ENCODE data around the gene COG6. TPM values are rescaled to one million over a fixed set of nuclear protein-coding genes. Genes with fewer than 3 reads are reported as not detected.
A peak's percentile ranks its signal among the peaks of the same experiment; 100 is the strongest.

The COG6 gene
- polyA plus RNA-seq = 1 to 10 TPM; 5.8 to 7.3 TPM

DNA sequence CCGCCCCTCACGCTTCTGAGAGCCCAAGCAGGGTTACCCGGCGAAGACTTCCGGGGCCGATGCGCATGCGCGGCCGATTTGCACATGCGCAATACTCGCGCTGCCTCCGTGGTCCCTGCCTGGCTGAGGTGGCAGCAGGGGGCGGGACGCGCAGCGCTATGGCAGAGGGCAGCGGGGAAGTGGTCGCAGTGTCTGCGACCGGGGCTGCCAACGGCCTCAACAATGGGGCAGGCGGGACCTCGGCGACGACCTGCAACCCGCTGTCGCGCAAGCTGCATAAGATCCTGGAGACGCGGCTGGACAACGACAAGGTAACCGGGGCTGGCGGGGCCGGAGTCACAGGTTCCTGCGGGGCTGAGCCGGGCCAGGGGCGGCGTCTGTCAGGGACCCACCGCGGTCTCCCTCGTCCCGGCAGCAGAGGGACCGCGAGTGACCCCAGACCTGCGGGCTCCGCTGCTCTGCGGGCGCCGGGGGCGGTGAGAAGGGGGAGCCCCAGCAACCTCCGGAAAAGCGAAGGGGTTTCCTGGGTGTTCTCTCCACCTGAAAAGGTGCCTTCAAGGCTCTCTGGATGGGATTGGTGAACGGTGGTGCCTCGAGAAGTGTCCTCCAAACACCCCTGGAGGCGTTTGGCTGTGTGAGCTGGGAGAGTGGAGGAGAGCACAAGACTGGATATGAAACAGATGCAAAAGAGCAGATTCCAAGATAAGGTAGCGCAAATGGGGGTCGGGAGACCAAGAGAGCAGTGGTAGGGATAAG, at the start of gene COG6:
Gene COG6, plus strand, starts transcription at position 94 of the 756 bp plus-strand sequence. Its CDS starts 65 bp downstream, at position 159.
- no peaks in the 10 kb centered on the region for H3K36me3 ChIP-seq (ENCODE audit: control insufficient read depth in 2 of 2, insufficient read depth in 2 of 2, low read length in 1 of 2)
- H3K27ac ChIP-seq (ENCODE audit: low read depth in 2 of 2, low read length in 1 of 2) = peak within 1 kb of the TSS; percentile 21 to 69
- H3K9me3 ChIP-seq (ENCODE audit: control insufficient read depth in 2 of 2, insufficient read depth in 1 of 2, low read depth in 1 of 2, low read length in 1 of 2) = no peaks in the 10 kb centered on the region
- peak within 1 kb of the TSS; percentile 81 to 98 for H3K4me3 ChIP-seq (ENCODE audit: low read depth in 1 of 2, low read length in 2 of 2)
- WGBS, 2 donors = 0 to 1% methylated on average over 59 of the region's 59 CpGs
- H3K27me3 ChIP-seq (ENCODE audit: control insufficient read depth in 1 of 2, insufficient read depth in 2 of 2, low read length in 2 of 2) = no peaks in the 10 kb centered on the region
- no peaks in the 10 kb centered on the region for H3K4me1 ChIP-seq (ENCODE audit: control insufficient read depth in 2 of 2, insufficient read depth in 2 of 2, low read length in 1 of 2)

DNA sequence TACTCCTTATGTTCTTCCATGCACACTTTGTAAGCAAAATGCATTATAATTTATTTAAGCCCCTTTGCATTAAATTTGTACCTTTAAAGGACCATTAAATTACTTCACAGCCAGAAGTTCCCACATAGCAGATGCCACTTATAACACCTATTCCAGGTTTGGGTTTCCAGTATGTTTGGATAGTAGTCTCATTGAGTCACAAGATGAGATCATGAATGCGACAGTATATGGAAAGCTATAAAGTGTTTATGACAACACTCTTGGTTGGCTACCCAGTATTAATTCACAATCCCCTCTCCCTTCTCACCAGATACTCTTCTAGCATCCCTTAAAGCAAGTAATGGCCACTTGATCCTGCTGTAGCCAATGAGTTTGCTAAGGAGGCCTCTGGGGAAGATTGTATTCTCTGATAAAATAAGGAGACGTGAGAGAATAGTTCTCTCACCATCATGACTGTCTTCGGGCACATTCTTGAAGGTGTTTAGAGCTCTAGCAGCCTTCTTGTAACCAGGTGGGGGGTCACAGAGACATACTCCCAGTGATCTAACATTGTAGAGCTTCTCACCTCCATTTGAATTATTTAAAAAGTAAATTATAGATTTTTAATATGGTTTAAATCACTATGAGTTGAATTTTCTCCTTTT, 49.7 kb upstream of the COG6 start:
- no peaks in the 10 kb centered on the region for H3K9me3 ChIP-seq (ENCODE audit: control insufficient read depth in 2 of 2, insufficient read depth in 1 of 2, low read depth in 1 of 2, low read length in 1 of 2)
- H3K36me3 ChIP-seq (ENCODE audit: control insufficient read depth in 2 of 2, insufficient read depth in 2 of 2, low read length in 1 of 2) = no peaks in the 10 kb centered on the region
- peaks cover 2 to 8% of the 10 kb centered on the region in 2 donors for H3K4me1 ChIP-seq (ENCODE audit: control insufficient read depth in 2 of 2, insufficient read depth in 2 of 2, low read length in 1 of 2)
- no peak overlapping the region for H3K4me3 ChIP-seq (ENCODE audit: low read depth in 1 of 2, low read length in 2 of 2)
- WGBS, 2 donors = 92 to 95% methylated on average over 3 of the region's 3 CpGs
- H3K27me3 ChIP-seq (ENCODE audit: control insufficient read depth in 1 of 2, insufficient read depth in 2 of 2, low read length in 2 of 2) = no peaks in the 10 kb centered on the region
- H3K27ac ChIP-seq (ENCODE audit: low read depth in 2 of 2, low read length in 1 of 2) = no peak overlapping the region

DNA sequence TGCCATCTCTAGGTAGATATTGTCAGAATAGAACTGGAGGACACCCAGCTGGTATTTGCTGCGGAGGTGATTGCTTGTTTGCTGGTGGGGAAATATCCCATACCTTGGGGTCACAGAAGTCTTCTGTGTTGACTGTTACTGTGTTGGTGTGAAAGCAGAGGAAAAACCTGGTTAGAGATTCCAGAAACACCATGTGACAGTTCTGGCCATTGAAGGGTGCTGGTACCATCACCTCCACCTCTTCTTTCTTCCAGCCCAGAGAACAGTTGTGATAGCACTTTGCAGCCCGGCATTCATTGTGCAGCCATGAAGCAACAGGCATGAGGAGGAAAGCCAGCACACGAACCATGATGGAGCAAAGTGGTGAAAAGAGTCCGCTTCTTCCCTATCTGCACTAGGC, 47.6 kb upstream of the COG6 start:
- Histone ChIP-seq H3K27ac (ENCODE audit: low read depth in 2 of 2, low read length in 1 of 2) (no peak overlapping the region), H3K27me3 (ENCODE audit: control insufficient read depth in 1 of 2, insufficient read depth in 2 of 2, low read length in 2 of 2) (no peaks in the 10 kb centered on the region), H3K4me1 (ENCODE audit: control insufficient read depth in 2 of 2, insufficient read depth in 2 of 2, low read length in 1 of 2) (peaks cover 0 to under 1% of the 10 kb centered on the region in 2 donors), H3K9me3 (ENCODE audit: control insufficient read depth in 2 of 2, insufficient read depth in 1 of 2, low read depth in 1 of 2, low read length in 1 of 2) (no peaks in the 10 kb centered on the region), H3K4me3 (ENCODE audit: low read depth in 1 of 2, low read length in 2 of 2) (no peak overlapping the region), H3K36me3 (ENCODE audit: control insufficient read depth in 2 of 2, insufficient read depth in 2 of 2, low read length in 1 of 2) (no peaks in the 10 kb centered on the region)
- 90 to 94% methylated on average over 4 of the region's 4 CpGs for WGBS, 2 donors

DNA sequence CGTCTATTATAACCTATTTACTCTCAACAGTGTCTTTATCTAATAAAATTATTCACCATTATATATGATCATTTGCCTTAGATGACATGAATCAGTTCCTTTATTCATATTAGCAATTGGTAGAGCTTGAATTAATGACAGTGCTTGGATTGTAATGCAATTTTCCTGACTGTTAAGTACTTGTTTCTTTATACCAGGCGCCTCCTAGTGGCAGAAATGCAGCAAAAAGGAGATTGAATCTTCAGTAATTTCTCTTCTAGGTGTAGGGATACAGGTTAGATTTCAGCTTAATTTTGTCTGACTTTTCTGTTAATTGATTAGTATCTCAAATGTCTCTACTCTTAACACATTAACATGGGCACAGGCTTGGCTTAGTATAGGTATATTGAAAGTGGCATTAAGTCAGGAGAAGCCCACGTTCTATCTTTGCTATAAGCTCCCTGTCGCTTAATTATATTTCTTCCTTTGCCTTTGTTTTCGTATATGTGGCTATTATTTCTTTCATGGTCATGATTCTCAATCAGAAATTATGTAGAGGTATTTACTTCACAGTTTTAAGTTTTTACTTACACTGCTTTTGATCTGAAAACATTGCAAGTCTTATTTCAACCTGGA, 43.3 kb upstream of the COG6 start:
- H3K27ac ChIP-seq (ENCODE audit: low read depth in 2 of 2, low read length in 1 of 2) = no peak overlapping the region
- no peaks in the 10 kb centered on the region for H3K9me3 ChIP-seq (ENCODE audit: control insufficient read depth in 2 of 2, insufficient read depth in 1 of 2, low read depth in 1 of 2, low read length in 1 of 2)
- WGBS, 2 donors = 57 to 59% methylated on average over 5 of the region's 5 CpGs
- no peaks in the 10 kb centered on the region for H3K4me1 ChIP-seq (ENCODE audit: control insufficient read depth in 2 of 2, insufficient read depth in 2 of 2, low read length in 1 of 2)
- H3K36me3 ChIP-seq (ENCODE audit: control insufficient read depth in 2 of 2, insufficient read depth in 2 of 2, low read length in 1 of 2) = no peaks in the 10 kb centered on the region
- no peaks in the 10 kb centered on the region for H3K27me3 ChIP-seq (ENCODE audit: control insufficient read depth in 1 of 2, insufficient read depth in 2 of 2, low read length in 2 of 2)
- H3K4me3 ChIP-seq (ENCODE audit: low read depth in 1 of 2, low read length in 2 of 2) = no peak overlapping the region

DNA sequence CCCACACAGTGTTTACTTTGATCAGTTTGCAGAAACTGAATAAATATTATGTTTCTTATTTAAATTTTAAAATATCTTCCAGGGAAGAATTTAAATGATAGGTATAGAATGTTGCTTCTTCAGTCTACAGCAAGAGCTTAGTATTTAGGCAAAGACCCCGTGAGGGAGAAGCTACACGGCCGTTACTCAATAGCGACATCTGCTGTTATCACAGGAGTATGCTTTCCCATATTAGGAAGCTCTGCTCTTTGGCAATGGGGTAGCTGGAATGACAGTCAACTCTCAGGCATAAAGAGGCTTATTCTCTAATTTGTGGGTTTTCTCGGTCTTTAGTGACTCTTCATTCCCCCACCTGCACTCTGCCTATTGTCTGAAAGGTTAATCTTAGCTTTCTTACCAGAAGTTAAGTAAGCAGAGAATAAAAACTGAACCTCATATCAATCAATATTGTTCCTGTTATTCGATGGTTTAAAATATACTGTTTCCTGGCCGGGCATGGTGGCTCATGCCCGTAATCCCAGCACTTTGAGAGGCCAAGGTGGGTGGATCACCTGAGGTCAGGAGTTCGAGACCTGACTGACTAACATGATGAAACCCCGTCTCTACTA, 39.3 kb upstream of the COG6 start:
- no peaks in the 10 kb centered on the region for H3K27me3 ChIP-seq (ENCODE audit: control insufficient read depth in 1 of 2, insufficient read depth in 2 of 2, low read length in 2 of 2)
- 26 to 29% methylated on average over 10 of the region's 10 CpGs for WGBS, 2 donors
- no peak overlapping the region for H3K27ac ChIP-seq (ENCODE audit: low read depth in 2 of 2, low read length in 1 of 2)
- no peaks in the 10 kb centered on the region for H3K9me3 ChIP-seq (ENCODE audit: control insufficient read depth in 2 of 2, insufficient read depth in 1 of 2, low read depth in 1 of 2, low read length in 1 of 2)
- no peaks in the 10 kb centered on the region for H3K36me3 ChIP-seq (ENCODE audit: control insufficient read depth in 2 of 2, insufficient read depth in 2 of 2, low read length in 1 of 2)
- no peaks in the 10 kb centered on the region for H3K4me1 ChIP-seq (ENCODE audit: control insufficient read depth in 2 of 2, insufficient read depth in 2 of 2, low read length in 1 of 2)
- H3K4me3 ChIP-seq (ENCODE audit: low read depth in 1 of 2, low read length in 2 of 2) = no peak overlapping the region

DNA sequence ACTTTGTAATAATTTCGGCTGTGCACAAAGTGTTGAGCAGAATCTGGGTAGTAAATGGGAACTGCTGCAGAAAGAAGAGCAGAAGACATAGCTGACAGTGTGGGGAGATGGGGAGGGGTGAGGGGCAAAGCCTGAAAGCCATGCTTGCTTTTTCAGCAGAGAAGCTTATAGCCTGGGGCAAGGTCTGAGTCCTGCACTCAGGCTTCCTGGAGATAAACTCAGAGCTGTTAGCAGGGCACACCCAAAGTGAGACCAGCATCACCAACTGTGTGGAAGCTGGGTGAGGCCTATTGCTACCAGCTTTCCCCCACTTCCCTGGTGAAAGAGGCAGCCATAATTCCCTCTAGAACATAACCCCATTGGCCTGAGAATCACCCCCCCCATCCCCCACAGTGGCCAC, 36.9 kb upstream of the COG6 start:
- H3K27me3 ChIP-seq (ENCODE audit: control insufficient read depth in 1 of 2, insufficient read depth in 2 of 2, low read length in 2 of 2) = no peaks in the 10 kb centered on the region
- H3K27ac ChIP-seq (ENCODE audit: low read depth in 2 of 2, low read length in 1 of 2) = no peak overlapping the region
- no peaks in the 10 kb centered on the region for H3K9me3 ChIP-seq (ENCODE audit: control insufficient read depth in 2 of 2, insufficient read depth in 1 of 2, low read depth in 1 of 2, low read length in 1 of 2)
- 43 to 60% methylated on average over 1 of the region's 1 CpG for WGBS, 2 donors
- no peaks in the 10 kb centered on the region for H3K36me3 ChIP-seq (ENCODE audit: control insufficient read depth in 2 of 2, insufficient read depth in 2 of 2, low read length in 1 of 2)
- H3K4me1 ChIP-seq (ENCODE audit: control insufficient read depth in 2 of 2, insufficient read depth in 2 of 2, low read length in 1 of 2) = no peaks in the 10 kb centered on the region
- H3K4me3 ChIP-seq (ENCODE audit: low read depth in 1 of 2, low read length in 2 of 2) = no peak overlapping the region

DNA sequence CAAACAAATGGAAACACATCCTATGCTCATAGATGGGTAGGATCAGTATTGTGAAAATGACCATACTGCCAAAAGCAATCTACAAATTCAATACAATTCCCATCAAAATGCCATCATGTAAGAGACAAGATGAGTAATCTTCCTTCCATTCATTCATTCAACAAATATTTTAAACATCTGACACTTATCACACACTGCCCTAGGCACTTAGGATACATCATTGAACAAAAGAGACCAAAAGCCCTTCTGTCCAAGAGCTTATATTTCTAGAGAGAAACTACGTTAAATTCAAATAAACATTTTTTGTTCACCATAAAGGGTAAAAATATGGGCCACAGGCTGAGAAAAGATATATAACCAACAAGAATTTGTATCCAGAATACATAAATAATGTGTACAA, 32.0 kb upstream of the COG6 start:
- 80 to 82% methylated on average over 1 of the region's 1 CpG for WGBS, 2 donors
- Histone ChIP-seq H3K4me1 (ENCODE audit: control insufficient read depth in 2 of 2, insufficient read depth in 2 of 2, low read length in 1 of 2) (no peaks in the 10 kb centered on the region), H3K27me3 (ENCODE audit: control insufficient read depth in 1 of 2, insufficient read depth in 2 of 2, low read length in 2 of 2) (no peaks in the 10 kb centered on the region), H3K4me3 (ENCODE audit: low read depth in 1 of 2, low read length in 2 of 2) (no peak overlapping the region), H3K9me3 (ENCODE audit: control insufficient read depth in 2 of 2, insufficient read depth in 1 of 2, low read depth in 1 of 2, low read length in 1 of 2) (no peaks in the 10 kb centered on the region), H3K27ac (ENCODE audit: low read depth in 2 of 2, low read length in 1 of 2) (no peak overlapping the region), H3K36me3 (ENCODE audit: control insufficient read depth in 2 of 2, insufficient read depth in 2 of 2, low read length in 1 of 2) (no peaks in the 10 kb centered on the region)

DNA sequence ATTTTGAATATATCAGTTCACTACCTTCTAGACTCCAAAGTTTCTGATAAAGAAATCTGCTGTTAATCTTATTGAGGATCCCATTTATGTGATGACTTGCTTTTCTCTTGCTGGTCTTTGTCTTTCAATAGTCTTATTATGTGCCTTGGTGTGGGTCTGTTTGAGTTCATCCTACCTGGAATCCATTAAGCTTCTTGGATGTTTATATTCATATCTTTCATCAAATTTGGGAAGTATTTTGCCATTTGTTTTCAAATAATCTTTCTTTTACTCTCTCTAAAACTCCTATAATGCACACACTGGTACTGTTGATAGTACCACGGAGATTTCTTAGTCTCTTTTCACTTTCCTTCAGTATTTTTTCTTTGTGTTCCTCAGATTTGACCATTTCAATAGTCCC, 24.2 kb upstream of the COG6 start:
- Histone ChIP-seq H3K4me3 (ENCODE audit: low read depth in 1 of 2, low read length in 2 of 2) (no peak overlapping the region), H3K27ac (ENCODE audit: low read depth in 2 of 2, low read length in 1 of 2) (no peak overlapping the region), H3K27me3 (ENCODE audit: control insufficient read depth in 1 of 2, insufficient read depth in 2 of 2, low read length in 2 of 2) (no peaks in the 10 kb centered on the region), H3K4me1 (ENCODE audit: control insufficient read depth in 2 of 2, insufficient read depth in 2 of 2, low read length in 1 of 2) (no peaks in the 10 kb centered on the region), H3K9me3 (ENCODE audit: control insufficient read depth in 2 of 2, insufficient read depth in 1 of 2, low read depth in 1 of 2, low read length in 1 of 2) (no peaks in the 10 kb centered on the region), H3K36me3 (ENCODE audit: control insufficient read depth in 2 of 2, insufficient read depth in 2 of 2, low read length in 1 of 2) (no peaks in the 10 kb centered on the region)
- 80 to 82% methylated on average over 1 of the region's 1 CpG for WGBS, 2 donors

DNA sequence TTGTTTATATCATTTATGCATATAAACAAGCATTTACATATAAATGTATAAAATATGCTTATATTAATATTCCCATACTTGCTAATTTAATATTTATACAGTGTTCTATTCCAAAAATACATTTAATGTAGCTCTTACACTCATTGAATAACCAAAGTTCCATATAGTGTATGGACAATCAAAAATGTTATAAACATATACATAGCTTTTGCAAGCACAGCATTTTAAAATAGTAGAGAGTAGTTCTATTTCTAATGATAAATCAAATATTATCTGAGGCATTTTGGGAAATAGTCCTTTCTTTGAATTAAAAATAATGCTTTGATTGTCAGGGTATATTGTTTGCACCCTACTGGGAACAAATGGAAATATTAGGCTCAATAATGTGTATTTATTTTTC, 22.5 kb upstream of the COG6 start:
- Histone ChIP-seq H3K27me3 (ENCODE audit: control insufficient read depth in 1 of 2, insufficient read depth in 2 of 2, low read length in 2 of 2) (no peaks in the 10 kb centered on the region), H3K36me3 (ENCODE audit: control insufficient read depth in 2 of 2, insufficient read depth in 2 of 2, low read length in 1 of 2) (no peaks in the 10 kb centered on the region), H3K27ac (ENCODE audit: low read depth in 2 of 2, low read length in 1 of 2) (no peak overlapping the region), H3K9me3 (ENCODE audit: control insufficient read depth in 2 of 2, insufficient read depth in 1 of 2, low read depth in 1 of 2, low read length in 1 of 2) (no peaks in the 10 kb centered on the region), H3K4me1 (ENCODE audit: control insufficient read depth in 2 of 2, insufficient read depth in 2 of 2, low read length in 1 of 2) (no peaks in the 10 kb centered on the region), H3K4me3 (ENCODE audit: low read depth in 1 of 2, low read length in 2 of 2) (no peak overlapping the region)

Data from esophagus (tissue), 2 donors.